Measurements from ENCODE around the gene P4HA1.

- TF ChIP-seq CTCF (IDR thresholded peaks at IDR 0.05) = peak in 5 of 6 experiments; percentile 20 to 43 (median 38)
- TF ChIP-seq POLR2A (IDR thresholded peaks at IDR 0.05) = no peak
Observed at GRCh38 chr10:73060738-73061635, 35.7 kb downstream of the P4HA1 start.
